ENCODE data around the gene COL4A2.
A peak's percentile ranks its signal among the peaks of the same experiment; 100 is the strongest.

COL4A2 gene

DNA sequence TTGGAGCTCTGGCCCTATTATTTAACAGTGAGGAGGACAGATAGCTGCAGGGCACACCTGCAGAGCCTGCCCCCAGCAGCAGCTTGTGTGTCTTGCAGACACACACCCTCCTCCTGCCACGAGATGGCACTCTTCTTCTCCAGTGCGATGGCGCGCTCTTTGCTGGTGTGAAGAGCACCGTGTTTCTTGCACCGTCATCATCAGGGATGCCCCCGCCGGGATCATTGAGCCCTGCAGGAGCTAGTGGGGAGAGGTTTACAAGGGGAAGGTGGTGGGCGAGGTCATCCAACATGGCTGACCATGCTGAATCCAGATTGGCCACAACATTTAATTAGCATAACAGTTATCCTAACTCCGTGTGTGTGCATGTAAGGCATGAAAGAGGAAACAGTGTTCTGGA lies 148.9 kb downstream of the COL4A2 start:
- Histone ChIP-seq H3K9ac (ENCODE audit: low read length) (no peak overlapping the region), H3K27me3 (ENCODE audit: control insufficient read depth, insufficient read depth, low read length) (no peaks in the 10 kb centered on the region), H3K4me3 (ENCODE audit: low read length) (no peak overlapping the region), H3K36me3 (ENCODE audit: control insufficient read depth, insufficient read depth, low read length) (peaks cover 4% of the 10 kb centered on the region), H3K4me1 (ENCODE audit: control insufficient read depth, insufficient read depth, low read length) (peaks cover 2% of the 10 kb centered on the region), H3K27ac (ENCODE audit: low read depth, low read length) (no peak overlapping the region)

DNA sequence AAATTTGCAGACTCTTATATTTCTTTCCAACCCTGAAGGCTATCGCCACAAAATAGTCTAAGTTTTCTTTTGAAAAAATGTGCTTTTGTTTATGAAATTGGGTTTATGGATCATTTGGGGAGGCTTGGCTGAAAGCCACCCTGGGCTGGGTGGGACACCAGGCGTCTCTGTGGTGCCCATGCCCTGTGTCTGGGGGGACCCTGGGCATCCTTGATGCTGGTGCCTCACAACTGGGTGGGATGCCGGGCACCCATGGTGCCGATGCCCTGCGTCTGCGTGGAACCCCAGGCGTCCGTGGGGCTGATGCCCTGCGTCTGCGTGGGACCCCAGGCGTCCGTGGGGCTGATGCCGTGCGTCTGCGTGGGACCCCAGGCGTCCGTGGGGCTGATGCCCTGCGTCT lies 149.5 kb downstream of the COL4A2 start:
- Histone ChIP-seq H3K9ac (ENCODE audit: low read length) (no peak overlapping the region), H3K4me3 (ENCODE audit: low read length) (no peak overlapping the region), H3K36me3 (ENCODE audit: control insufficient read depth, insufficient read depth, low read length) (peaks cover 3% of the 10 kb centered on the region), H3K27me3 (ENCODE audit: control insufficient read depth, insufficient read depth, low read length) (no peaks in the 10 kb centered on the region), H3K27ac (ENCODE audit: low read depth, low read length) (no peak overlapping the region), H3K4me1 (ENCODE audit: control insufficient read depth, insufficient read depth, low read length) (peaks cover 2% of the 10 kb centered on the region)

- Histone ChIP-seq H3K4me3 (ENCODE audit: low read length) (no peak overlapping the region), H3K4me1 (ENCODE audit: control insufficient read depth, insufficient read depth, low read length) (peaks cover 2% of the 10 kb centered on the region), H3K27me3 (ENCODE audit: control insufficient read depth, insufficient read depth, low read length) (no peaks in the 10 kb centered on the region), H3K36me3 (ENCODE audit: control insufficient read depth, insufficient read depth, low read length) (peaks cover 3% of the 10 kb centered on the region), H3K9ac (ENCODE audit: low read length) (no peak overlapping the region), H3K27ac (ENCODE audit: low read depth, low read length) (no peak overlapping the region)
These were observed 150.3 kb downstream of the COL4A2 start for GRCh38 chr13:110457361-110457760.

- no peak overlapping the region for H3K27ac ChIP-seq (ENCODE audit: low read depth, low read length)
- H3K36me3 ChIP-seq (ENCODE audit: control insufficient read depth, insufficient read depth, low read length) = peaks cover 4% of the 10 kb centered on the region
- no peak overlapping the region for H3K4me3 ChIP-seq (ENCODE audit: low read length)
These were observed 150.9 kb downstream of the COL4A2 start for GRCh38 chr13:110458017-110458416.

GRCh38 chr13:110458594-110459365 lies 151.7 kb downstream of the COL4A2 start:
- peaks cover 2% of the 10 kb centered on the region for H3K4me1 ChIP-seq (ENCODE audit: control insufficient read depth, insufficient read depth, low read length)
- H3K4me3 ChIP-seq (ENCODE audit: low read length) = no peak overlapping the region
- H3K27me3 ChIP-seq (ENCODE audit: control insufficient read depth, insufficient read depth, low read length) = no peaks in the 10 kb centered on the region
- H3K36me3 ChIP-seq (ENCODE audit: control insufficient read depth, insufficient read depth, low read length) = peaks cover 8% of the 10 kb centered on the region
- no peak overlapping the region for H3K9ac ChIP-seq (ENCODE audit: low read length)
- no peak overlapping the region for H3K27ac ChIP-seq (ENCODE audit: low read depth, low read length)

More at GRCh38 chr13:110458017-110458416, 150.9 kb downstream of the COL4A2 start:
- H3K27me3 ChIP-seq (ENCODE audit: control insufficient read depth, insufficient read depth, low read length) = no peaks in the 10 kb centered on the region
- H3K9ac ChIP-seq (ENCODE audit: low read length) = no peak overlapping the region
- peaks cover 2% of the 10 kb centered on the region for H3K4me1 ChIP-seq (ENCODE audit: control insufficient read depth, insufficient read depth, low read length)

- Histone ChIP-seq H3K36me3 (ENCODE audit: control insufficient read depth, insufficient read depth, low read length) (peaks cover 11% of the 10 kb centered on the region), H3K27me3 (ENCODE audit: control insufficient read depth, insufficient read depth, low read length) (no peaks in the 10 kb centered on the region), H3K4me3 (ENCODE audit: low read length) (no peak overlapping the region), H3K4me1 (ENCODE audit: control insufficient read depth, insufficient read depth, low read length) (no peaks in the 10 kb centered on the region), H3K27ac (ENCODE audit: low read depth, low read length) (no peak overlapping the region), H3K9ac (ENCODE audit: low read length) (no peak overlapping the region)
These were observed 155.0 kb downstream of the COL4A2 start for GRCh38 chr13:110462091-110462490.

- H3K4me3 ChIP-seq (ENCODE audit: low read length) = no peak overlapping the region
- H3K27ac ChIP-seq (ENCODE audit: low read depth, low read length) = peak overlapping the region; percentile 1
- H3K27me3 ChIP-seq (ENCODE audit: control insufficient read depth, insufficient read depth, low read length) = no peaks in the 10 kb centered on the region
- H3K4me1 ChIP-seq (ENCODE audit: control insufficient read depth, insufficient read depth, low read length) = no peaks in the 10 kb centered on the region
- no peak overlapping the region for H3K9ac ChIP-seq (ENCODE audit: low read length)
- H3K36me3 ChIP-seq (ENCODE audit: control insufficient read depth, insufficient read depth, low read length) = peaks cover 15% of the 10 kb centered on the region
These were observed 156.1 kb downstream of the COL4A2 start for GRCh38 chr13:110463156-110463555.

DNA sequence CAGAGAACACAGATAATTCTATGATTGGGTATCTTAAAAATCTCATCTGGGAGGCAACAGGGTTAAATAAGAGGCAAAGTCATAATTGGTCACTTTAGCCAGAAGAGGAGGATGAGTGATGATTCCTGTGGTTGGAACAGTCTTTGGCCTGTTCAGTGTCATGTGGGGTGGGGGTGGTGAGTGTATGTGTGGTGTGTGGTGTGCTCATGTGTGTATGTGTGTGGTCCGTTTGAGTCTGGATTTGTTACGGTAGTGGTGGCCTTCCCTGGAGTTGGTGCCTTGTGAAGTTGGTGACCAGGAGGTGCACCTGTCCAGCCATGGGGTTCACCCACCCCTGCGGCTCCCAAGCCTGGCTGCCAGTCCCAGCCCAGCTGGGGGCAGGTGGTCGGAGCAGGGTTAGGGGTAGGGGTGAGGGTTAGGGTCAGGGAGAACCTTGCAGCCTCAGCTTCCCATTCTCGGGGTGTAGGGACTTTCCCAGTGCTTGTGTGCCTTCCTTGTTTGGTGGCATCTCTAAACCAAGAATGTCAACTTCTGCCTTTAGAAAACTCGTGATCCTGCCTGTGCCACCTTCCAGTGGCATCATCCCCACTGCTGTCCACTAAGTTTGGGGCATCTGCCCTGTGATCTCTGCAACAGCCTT lies 156.9 kb downstream of the COL4A2 start:
- Histone ChIP-seq H3K4me3 (ENCODE audit: low read length) (no peak overlapping the region), H3K9ac (ENCODE audit: low read length) (no peak overlapping the region), H3K4me1 (ENCODE audit: control insufficient read depth, insufficient read depth, low read length) (no peaks in the 10 kb centered on the region), H3K27me3 (ENCODE audit: control insufficient read depth, insufficient read depth, low read length) (no peaks in the 10 kb centered on the region), H3K36me3 (ENCODE audit: control insufficient read depth, insufficient read depth, low read length) (peaks cover 19% of the 10 kb centered on the region), H3K27ac (ENCODE audit: low read depth, low read length) (peak overlapping the region; percentile 1)

GRCh38 chr13:110464556-110465333 lies 157.7 kb downstream of the COL4A2 start:
- H3K9ac ChIP-seq (ENCODE audit: low read length) = no peak overlapping the region
- H3K27ac ChIP-seq (ENCODE audit: low read depth, low read length) = no peak overlapping the region
- no peaks in the 10 kb centered on the region for H3K4me1 ChIP-seq (ENCODE audit: control insufficient read depth, insufficient read depth, low read length)
- H3K36me3 ChIP-seq (ENCODE audit: control insufficient read depth, insufficient read depth, low read length) = peaks cover 19% of the 10 kb centered on the region
- no peak overlapping the region for H3K4me3 ChIP-seq (ENCODE audit: low read length)
- H3K27me3 ChIP-seq (ENCODE audit: control insufficient read depth, insufficient read depth, low read length) = no peaks in the 10 kb centered on the region

DNA sequence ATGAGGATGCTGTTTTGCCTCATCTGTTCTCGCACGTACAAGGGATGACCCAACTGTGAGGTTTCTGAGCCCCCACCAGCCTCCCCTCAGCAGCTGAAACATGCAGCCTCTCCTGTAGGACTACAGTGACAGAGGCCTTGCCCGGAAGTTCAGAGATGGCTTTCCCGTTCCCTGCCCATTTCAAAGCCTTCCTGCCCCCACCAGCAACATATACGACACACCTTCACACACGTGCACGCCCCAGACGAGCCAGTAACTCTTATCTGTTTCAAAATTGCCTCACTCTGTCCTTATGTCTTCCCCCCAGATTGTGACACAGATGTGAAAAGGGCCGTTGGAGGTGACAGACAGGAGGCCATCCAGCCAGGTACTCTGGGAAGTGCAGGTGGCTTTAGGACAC lies 158.6 kb downstream of the COL4A2 start:
- Histone ChIP-seq H3K27me3 (ENCODE audit: control insufficient read depth, insufficient read depth, low read length) (no peaks in the 10 kb centered on the region), H3K27ac (ENCODE audit: low read depth, low read length) (no peak overlapping the region), H3K9ac (ENCODE audit: low read length) (no peak overlapping the region), H3K4me3 (ENCODE audit: low read length) (no peak overlapping the region), H3K36me3 (ENCODE audit: control insufficient read depth, insufficient read depth, low read length) (peaks cover 25% of the 10 kb centered on the region), H3K4me1 (ENCODE audit: control insufficient read depth, insufficient read depth, low read length) (no peaks in the 10 kb centered on the region)

GRCh38 chr13:110466266-110466915 lies 159.3 kb downstream of the COL4A2 start:
- H3K27ac ChIP-seq (ENCODE audit: low read depth, low read length) = no peak overlapping the region
- no peaks in the 10 kb centered on the region for H3K4me1 ChIP-seq (ENCODE audit: control insufficient read depth, insufficient read depth, low read length)
- H3K27me3 ChIP-seq (ENCODE audit: control insufficient read depth, insufficient read depth, low read length) = no peaks in the 10 kb centered on the region
- H3K4me3 ChIP-seq (ENCODE audit: low read length) = no peak overlapping the region
- peaks cover 25% of the 10 kb centered on the region for H3K36me3 ChIP-seq (ENCODE audit: control insufficient read depth, insufficient read depth, low read length)
- H3K9ac ChIP-seq (ENCODE audit: low read length) = no peak overlapping the region

DNA sequence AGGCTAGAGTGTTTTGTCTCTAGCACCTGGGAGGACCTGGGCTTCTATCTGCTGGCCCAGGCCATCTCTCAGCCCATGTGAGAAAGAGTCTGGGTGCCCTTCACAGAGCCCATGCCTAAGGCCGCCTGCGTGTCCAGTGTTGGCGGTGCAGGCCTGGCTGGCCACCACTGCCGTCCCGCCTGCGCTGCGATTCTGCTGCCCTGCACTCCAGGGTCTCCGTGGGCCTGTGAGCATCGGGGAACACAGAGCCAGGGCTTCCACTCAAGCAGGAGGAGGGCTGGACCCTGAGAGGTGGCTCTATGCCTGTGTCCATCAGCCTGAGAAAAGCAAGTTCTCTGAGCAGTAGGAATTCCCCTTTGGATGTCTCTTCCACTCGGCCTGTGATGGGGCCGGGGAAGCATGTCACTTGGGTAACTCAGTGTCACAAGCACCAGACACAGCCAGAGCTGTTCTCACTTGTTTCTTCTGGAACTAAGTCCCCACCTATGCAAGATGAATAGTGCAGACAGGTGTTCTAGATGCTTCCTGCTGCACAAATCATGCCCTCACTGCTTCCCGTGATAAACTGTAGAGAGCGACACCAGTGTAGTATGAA lies 160.5 kb downstream of the COL4A2 start:
- Histone ChIP-seq H3K27ac (ENCODE audit: low read depth, low read length) (no peak overlapping the region), H3K36me3 (ENCODE audit: control insufficient read depth, insufficient read depth, low read length) (peaks cover 28% of the 10 kb centered on the region), H3K27me3 (ENCODE audit: control insufficient read depth, insufficient read depth, low read length) (no peaks in the 10 kb centered on the region), H3K4me3 (ENCODE audit: low read length) (no peak overlapping the region), H3K9ac (ENCODE audit: low read length) (no peak overlapping the region), H3K4me1 (ENCODE audit: control insufficient read depth, insufficient read depth, low read length) (no peaks in the 10 kb centered on the region)
